Measurements from ENCODE around the gene OR10AD1.
"Not testable (repeated sequence)": the region's sequence is repeated elsewhere in the genome, so short reads cannot be mapped to it uniquely, and the experiment has no call there.

The OR10AD1 gene

DNA sequence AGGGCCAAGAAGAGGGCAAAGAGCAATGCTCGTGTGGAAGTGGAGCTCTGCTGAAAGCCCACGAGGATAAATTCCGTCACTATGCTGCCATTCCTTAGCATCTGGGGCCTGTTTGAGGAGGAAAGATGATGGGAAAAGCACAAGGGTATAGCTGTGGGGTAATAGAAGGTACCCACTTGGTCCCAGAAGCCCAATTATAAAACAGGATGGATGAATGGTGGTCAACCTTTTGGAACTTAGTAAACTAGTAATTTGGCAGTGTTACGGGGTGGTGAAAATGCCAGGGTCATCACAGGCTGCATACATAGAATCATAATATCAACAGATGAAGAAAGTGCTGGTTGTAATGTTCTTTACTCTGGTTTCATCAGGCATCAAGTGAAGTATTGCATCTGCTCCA is at the start of gene OR10AD1:
OR10AD1 (minus strand) TSS at position 101 of the 400 bp plus-strand sequence; CDS start at position 101, 0 bp downstream.
- in situ Hi-C loops (cut with MboI; ENCODE audit: low sequenced_read_pairs), result no loop called here

DNA sequence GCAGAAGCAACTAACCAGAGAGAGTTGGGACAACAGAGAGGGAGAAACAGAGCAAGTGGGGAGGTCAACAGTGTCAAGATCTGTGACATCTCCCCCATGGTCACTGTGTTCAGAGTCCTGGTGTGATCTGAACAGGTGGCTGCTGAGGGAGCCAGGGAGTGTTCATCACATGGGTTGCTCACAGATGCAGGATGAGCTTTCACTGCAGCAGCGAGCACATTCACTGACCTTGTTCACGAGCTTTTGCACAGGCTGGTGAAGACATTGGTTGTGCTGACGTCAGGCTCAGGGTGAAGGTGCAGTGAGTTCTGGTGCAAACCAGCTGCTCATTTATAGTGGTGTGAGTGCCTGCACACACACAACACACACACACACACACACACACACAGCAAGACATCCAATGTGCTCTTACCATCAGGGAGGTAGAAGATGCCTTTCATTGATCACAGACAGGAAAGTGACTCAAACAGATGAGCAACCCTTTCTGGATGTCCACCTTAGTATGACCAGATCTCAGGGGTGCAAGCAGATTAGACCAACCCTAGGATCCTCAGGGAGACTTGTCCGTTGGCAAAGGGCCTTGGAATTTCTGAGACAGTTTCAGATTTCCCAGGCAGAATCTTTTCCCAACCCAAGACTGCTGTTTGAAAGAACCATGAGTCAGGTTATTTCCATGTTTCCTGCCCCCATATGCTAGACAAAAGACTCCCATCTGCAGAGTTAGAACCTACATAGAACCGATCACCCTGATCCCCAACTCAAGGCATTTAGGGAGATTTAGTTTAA is 44.3 kb upstream of the OR10AD1 start:
- in situ Hi-C loops (cut with MboI; ENCODE audit: low sequenced_read_pairs), result no loop called here

DNA sequence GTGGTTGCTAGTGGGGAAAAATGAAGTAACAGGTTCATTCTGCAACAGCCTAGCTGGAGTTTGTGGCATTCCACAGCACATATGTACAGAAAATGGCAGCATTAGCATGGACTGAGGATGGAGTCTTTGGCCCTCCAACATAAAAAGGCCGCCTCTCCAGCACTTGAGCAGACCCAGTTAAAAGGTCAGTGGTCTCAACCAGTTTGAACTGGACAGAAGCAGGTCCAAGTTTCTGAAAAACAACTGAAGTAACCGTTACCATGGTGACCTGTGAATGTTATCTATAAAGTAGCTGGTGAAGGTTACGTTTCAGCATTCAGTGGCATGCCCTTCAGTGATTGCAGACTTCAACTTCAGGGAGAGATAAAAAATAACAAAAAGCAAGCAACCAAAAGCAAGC is 34.1 kb upstream of the OR10AD1 start:
- in situ Hi-C loops (cut with MboI; ENCODE audit: low sequenced_read_pairs), result no loop called here

GRCh38 chr12:48235796-48236333 is 32.8 kb upstream of the OR10AD1 start:
- in situ Hi-C loops (cut with MboI; ENCODE audit: low sequenced_read_pairs), result no loop called here

- in situ Hi-C loops (cut with MboI; ENCODE audit: low sequenced_read_pairs), result not testable (repeated sequence)
Observed at GRCh38 chr12:48231169-48231958, 28.3 kb upstream of the OR10AD1 start.

- in situ Hi-C loops (cut with MboI; ENCODE audit: low sequenced_read_pairs), result not testable (repeated sequence)
Observed at GRCh38 chr12:48224533-48224932, 21.4 kb upstream of the OR10AD1 start.

- in situ Hi-C loops (cut with MboI; ENCODE audit: low sequenced_read_pairs), result no loop called here
Observed at GRCh38 chr12:48221645-48222044, 18.6 kb upstream of the OR10AD1 start.

DNA sequence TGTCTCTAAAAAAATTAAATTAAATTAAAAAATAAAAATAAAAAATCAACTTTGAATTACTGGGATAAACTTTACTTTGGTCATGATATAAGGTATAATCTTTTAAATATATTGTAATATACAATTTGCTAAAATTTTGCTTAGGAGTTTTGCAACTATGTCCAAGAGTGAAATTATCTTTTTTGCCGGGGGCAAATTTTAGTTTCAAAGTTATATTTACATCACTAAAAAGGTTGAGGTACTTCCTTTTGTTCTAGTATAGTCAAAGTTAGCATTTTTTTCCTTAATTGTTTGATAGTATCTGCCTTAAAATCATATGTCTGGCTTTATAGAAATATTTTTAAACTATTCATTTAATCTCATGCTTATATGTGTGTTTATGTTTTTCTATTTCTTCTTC is 17.6 kb upstream of the OR10AD1 start:
- in situ Hi-C loops (cut with MboI; ENCODE audit: low sequenced_read_pairs), result no loop called here

- in situ Hi-C loops (cut with MboI; ENCODE audit: low sequenced_read_pairs), result no loop called here
Observed at GRCh38 chr12:48219631-48220030, 16.5 kb upstream of the OR10AD1 start.

GRCh38 chr12:48216785-48217184 is 13.7 kb upstream of the OR10AD1 start:
- in situ Hi-C loops (cut with MboI; ENCODE audit: low sequenced_read_pairs), result no loop called here

GRCh38 chr12:48209495-48209894 is 6.4 kb upstream of the OR10AD1 start:
- in situ Hi-C loops (cut with MboI; ENCODE audit: low sequenced_read_pairs), result not testable (repeated sequence)

DNA sequence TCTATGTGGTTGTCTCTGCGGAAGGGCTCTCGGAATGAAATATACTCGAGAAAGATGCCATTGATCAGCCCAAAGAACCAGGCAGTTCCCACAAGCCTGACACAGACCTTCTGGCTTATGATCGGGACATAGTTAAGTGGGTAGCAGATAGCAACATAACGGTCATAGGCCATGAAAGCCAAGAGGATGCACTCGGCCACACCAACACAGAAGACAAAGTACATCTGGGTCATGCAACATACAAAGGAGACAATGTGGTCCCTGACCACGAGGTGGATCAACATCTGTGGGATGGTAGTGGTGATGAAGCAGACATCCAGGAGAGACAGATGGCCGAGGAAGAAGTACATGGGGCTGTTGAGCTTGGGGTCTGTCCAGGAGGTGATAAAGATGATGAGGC is 326 bp downstream of the OR10AD1 start:
- in situ Hi-C loops (cut with MboI; ENCODE audit: low sequenced_read_pairs), result no loop called here

GRCh38 chr12:48201516-48201915 is 1.6 kb downstream of the OR10AD1 start:
- in situ Hi-C loops (cut with MboI; ENCODE audit: low sequenced_read_pairs), result no loop called here

DNA sequence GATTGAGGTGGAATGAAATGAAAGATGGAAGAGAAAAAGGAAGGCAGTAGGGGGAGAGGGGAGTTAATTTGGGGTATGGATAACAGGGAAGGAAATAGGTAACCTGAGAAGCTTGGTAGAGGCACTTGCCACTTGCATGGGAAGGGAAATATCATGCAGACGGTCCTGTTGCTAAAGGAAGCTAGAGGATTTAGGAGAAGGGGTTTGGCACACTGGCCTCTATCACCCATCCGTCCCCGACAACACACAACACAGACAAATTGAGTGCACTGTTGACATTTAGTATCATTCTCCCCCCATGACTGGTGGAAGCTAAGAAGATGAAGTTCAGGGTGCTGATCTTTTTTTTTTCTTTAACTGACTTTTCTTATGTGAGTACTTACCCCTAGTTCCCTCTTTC is 2.0 kb downstream of the OR10AD1 start:
- in situ Hi-C loops (cut with MboI; ENCODE audit: low sequenced_read_pairs), result no loop called here

DNA sequence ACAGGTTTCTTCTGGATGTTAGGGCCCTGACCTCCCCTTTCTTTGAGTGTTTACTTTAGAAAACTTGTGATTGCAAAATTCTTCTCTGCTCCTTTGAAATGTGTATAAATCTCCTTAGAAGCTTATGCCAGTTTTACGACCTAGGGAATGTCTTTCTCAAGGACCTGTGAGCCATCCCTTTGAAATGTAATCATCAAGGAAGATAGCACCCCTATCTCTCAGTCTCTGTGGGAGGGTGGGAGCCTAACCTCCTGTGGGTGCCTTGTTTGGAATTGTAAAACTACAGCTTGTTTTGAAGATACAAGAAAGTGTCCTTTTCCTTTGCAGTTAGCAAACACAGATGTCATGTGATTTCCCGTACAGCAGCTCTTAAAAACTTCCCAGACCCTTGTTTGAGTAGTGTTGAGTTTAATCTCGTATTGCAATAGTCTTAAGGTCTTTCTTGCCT is 3.3 kb downstream of the OR10AD1 start:
- in situ Hi-C loops (cut with MboI; ENCODE audit: low sequenced_read_pairs), result no loop called here

DNA sequence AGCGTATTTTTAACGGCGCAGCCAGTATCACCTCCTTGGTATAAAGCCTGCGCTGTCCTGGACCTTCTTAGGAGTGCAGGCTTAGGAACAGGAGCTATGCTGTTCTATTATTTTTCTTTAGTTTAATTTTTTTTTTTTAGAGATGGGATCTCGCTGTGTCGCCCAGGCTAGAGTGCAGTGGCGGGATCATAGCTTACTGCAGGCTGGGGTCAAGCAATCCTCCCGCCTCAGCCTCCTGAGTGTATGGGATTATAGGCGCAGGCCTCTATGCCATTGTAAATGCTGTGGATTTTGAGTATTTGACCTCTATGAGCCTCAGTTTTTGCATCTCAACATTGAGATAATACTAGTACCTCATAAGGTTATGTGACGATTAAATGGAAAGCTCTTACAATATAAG is 4.1 kb downstream of the OR10AD1 start:
- in situ Hi-C loops (cut with MboI; ENCODE audit: low sequenced_read_pairs), result no loop called here

DNA sequence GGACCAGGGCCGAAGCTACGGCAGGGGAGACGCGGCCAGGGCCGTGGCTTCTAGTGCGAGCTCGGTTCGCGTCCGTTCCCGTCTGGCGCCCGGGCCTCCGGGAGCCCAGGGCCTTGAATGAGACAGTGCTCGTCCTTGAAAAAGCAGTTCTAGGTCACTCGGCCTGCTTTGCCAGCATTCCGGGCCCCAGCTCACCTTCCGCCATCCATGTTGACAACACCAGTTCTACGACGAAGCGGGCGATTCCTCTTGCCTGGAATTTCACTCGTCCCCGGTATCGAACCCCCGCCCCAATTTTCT is 4.5 kb downstream of the OR10AD1 start:
- in situ Hi-C loops (cut with MboI; ENCODE audit: low sequenced_read_pairs), result no loop called here

DNA sequence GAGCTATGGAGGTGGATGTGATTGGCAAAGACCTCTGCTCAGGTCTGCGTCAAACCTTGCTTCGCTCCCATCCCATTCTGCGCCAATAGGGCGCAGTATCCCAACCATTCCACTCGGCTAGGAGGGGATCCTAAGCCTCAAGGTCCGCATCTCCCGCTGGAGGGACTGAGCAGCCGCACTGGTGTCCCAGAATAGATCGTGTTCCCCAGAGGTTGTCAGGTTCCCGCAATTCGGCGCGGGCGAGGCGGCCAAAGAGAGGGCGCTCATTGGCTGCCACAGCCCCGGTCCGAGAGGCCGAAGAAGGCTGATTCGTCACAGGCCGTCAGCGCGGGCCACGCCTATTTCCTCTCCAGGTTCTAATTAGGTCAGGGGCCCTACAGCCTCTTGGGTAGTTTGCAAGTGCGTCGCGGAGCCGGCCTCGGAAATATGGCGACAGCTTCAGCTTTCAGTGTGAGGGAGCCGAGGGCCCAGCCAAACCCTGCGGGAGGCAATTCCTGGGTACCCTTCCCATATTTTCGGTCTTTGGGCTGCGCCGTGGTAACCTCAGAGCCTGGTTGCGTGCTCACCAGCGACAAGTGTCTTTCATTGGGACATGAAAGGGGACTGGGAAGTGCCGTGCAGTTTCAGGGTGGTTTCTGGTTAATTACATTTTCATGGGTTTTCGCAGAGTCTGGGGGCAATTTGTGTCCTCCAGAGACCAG is 5.0 kb downstream of the OR10AD1 start:
- in situ Hi-C loops (cut with MboI; ENCODE audit: low sequenced_read_pairs), result no loop called here

- in situ Hi-C loops (cut with MboI; ENCODE audit: low sequenced_read_pairs), result no loop called here
Observed at GRCh38 chr12:48197549-48197970, 5.5 kb downstream of the OR10AD1 start.

DNA sequence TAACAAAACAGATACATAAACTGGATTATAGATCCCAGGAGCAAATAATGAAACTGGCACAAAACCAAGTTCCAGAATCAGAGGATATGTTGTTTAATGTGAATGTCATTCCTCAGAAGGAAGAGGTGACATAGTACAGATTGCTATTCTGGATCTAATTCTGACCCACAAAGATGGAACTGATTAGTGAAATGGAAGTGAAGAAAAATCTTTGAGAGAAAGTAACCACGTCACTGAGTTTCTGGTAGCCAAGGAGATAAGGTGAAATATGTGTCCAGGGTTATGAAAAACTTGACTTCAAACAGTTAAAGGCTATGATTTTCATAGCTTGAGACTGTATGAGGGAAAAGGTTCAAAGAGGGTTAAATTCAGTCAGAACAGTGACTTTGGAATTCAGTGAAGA is 8.3 kb downstream of the OR10AD1 start:
- in situ Hi-C loops (cut with MboI; ENCODE audit: low sequenced_read_pairs), result no loop called here

GRCh38 chr12:48193623-48194022 is 9.5 kb downstream of the OR10AD1 start:
- in situ Hi-C loops (cut with MboI; ENCODE audit: low sequenced_read_pairs), result no loop called here

Data from HL-60/S4 treated with retinoic acid at 250 ng/mL for 4 days and 3 days (cell line).